ENCODE results near the gene PCDH9. TPM values are rescaled to one million over a fixed set of nuclear protein-coding genes. Genes with fewer than 3 reads are reported as not detected.

The PCDH9 gene
- total RNA-seq, 1 donor from 2014 or later: 10.4 TPM

- TF ChIP-seq CTCF (IDR thresholded peaks at IDR 0.05; ENCODE audit: insufficient read depth, low read depth, low read length) (no peak), EZH2 (IDR thresholded peaks at IDR 0.05; ENCODE audit: insufficient read depth, low read length) (no peak)
- FAIRE-seq: no peak
- H3K4me1 Mint-ChIP-seq (ENCODE audit: low read depth, unreplicated experiment): peaks cover 5% of the 10 kb centered on the region
These were observed 215.7 kb downstream of the PCDH9 start for GRCh38 chr13:67014399-67014798.

GRCh38 chr13:67013709-67014108 is 216.4 kb downstream of the PCDH9 start:
- Mint-ChIP-seq H3K27me3 (ENCODE audit: low read depth, unreplicated experiment) (no peaks in the 10 kb centered on the region), H3K9me3 (ENCODE audit: unreplicated experiment) (no peaks in the 10 kb centered on the region), H3K36me3 (ENCODE audit: low read depth, unreplicated experiment) (no peaks in the 10 kb centered on the region), H3K4me3 (ENCODE audit: unreplicated experiment) (no peak overlapping the region), H3K4me1 (ENCODE audit: low read depth, unreplicated experiment) (peaks cover 5% of the 10 kb centered on the region), H3K27ac (ENCODE audit: unreplicated experiment) (no peak overlapping the region)
- H4K20me1 ChIP-seq (ENCODE audit: insufficient read depth, low read length): no peaks in the 10 kb centered on the region
- TF ChIP-seq CTCF (IDR thresholded peaks at IDR 0.05; ENCODE audit: insufficient read depth, low read depth, low read length): no peak
- TF ChIP-seq EZH2 (IDR thresholded peaks at IDR 0.05; ENCODE audit: insufficient read depth, low read length): no peak
- no peak overlapping the region for H3K9ac ChIP-seq (ENCODE audit: low read length)
- H3K4me3 ChIP-seq (ENCODE audit: insufficient read depth, low read depth, low read length): no peak overlapping the region
- no peaks in the 10 kb centered on the region for H3K79me2 ChIP-seq (ENCODE audit: insufficient read depth, low read length)
- DNase-seq (ENCODE audit: low read depth) (no peak), FAIRE-seq (no peak)
- H2AFZ ChIP-seq (ENCODE audit: low read depth, low read length): no peak overlapping the region
- no peak overlapping the region for H3K4me2 ChIP-seq (ENCODE audit: low read length)
- H3K27me3 ChIP-seq (ENCODE audit: insufficient read depth, low read length): no peaks in the 10 kb centered on the region
- no peaks in the 10 kb centered on the region for H3K9me3 ChIP-seq (ENCODE audit: insufficient read depth, low read depth, low read length)
- no peaks in the 10 kb centered on the region for H3K36me3 ChIP-seq (ENCODE audit: insufficient read depth, low read length)
- no peak overlapping the region for H3K27ac ChIP-seq (ENCODE audit: low read depth, low read length)
- H3K4me1 ChIP-seq (ENCODE audit: insufficient read depth, low read length): no peaks in the 10 kb centered on the region

More at GRCh38 chr13:67014399-67014798, 215.7 kb downstream of the PCDH9 start:
- H3K4me1 ChIP-seq (ENCODE audit: insufficient read depth, low read length): no peaks in the 10 kb centered on the region
- Mint-ChIP-seq H3K9me3 (ENCODE audit: unreplicated experiment) (no peaks in the 10 kb centered on the region), H3K36me3 (ENCODE audit: low read depth, unreplicated experiment) (no peaks in the 10 kb centered on the region), H3K27ac (ENCODE audit: unreplicated experiment) (no peak overlapping the region), H3K27me3 (ENCODE audit: low read depth, unreplicated experiment) (no peaks in the 10 kb centered on the region), H3K4me3 (ENCODE audit: unreplicated experiment) (no peak overlapping the region)
- H3K27me3 ChIP-seq (ENCODE audit: insufficient read depth, low read length): no peaks in the 10 kb centered on the region
- no peaks in the 10 kb centered on the region for H3K9me3 ChIP-seq (ENCODE audit: insufficient read depth, low read depth, low read length)
- H3K4me3 ChIP-seq (ENCODE audit: insufficient read depth, low read depth, low read length): no peak overlapping the region
- DNase-seq (ENCODE audit: low read depth): no peak
- H3K27ac ChIP-seq (ENCODE audit: low read depth, low read length): no peak overlapping the region
- H3K79me2 ChIP-seq (ENCODE audit: insufficient read depth, low read length): no peaks in the 10 kb centered on the region
- no peaks in the 10 kb centered on the region for H4K20me1 ChIP-seq (ENCODE audit: insufficient read depth, low read length)
- H3K36me3 ChIP-seq (ENCODE audit: insufficient read depth, low read length): no peaks in the 10 kb centered on the region
- no peak overlapping the region for H3K4me2 ChIP-seq (ENCODE audit: low read length)
- no peak overlapping the region for H2AFZ ChIP-seq (ENCODE audit: low read depth, low read length)
- no peak overlapping the region for H3K9ac ChIP-seq (ENCODE audit: low read length)

GRCh38 chr13:67008075-67008668 is 222.0 kb downstream of the PCDH9 start:
- Mint-ChIP-seq H3K36me3 (ENCODE audit: low read depth, unreplicated experiment) (no peaks in the 10 kb centered on the region), H3K4me3 (ENCODE audit: unreplicated experiment) (no peak overlapping the region), H3K9me3 (ENCODE audit: unreplicated experiment) (no peaks in the 10 kb centered on the region), H3K4me1 (ENCODE audit: low read depth, unreplicated experiment) (peaks cover 5% of the 10 kb centered on the region), H3K27me3 (ENCODE audit: low read depth, unreplicated experiment) (no peaks in the 10 kb centered on the region), H3K27ac (ENCODE audit: unreplicated experiment) (no peak overlapping the region)
- TF ChIP-seq CTCF (IDR thresholded peaks at IDR 0.05; ENCODE audit: insufficient read depth, low read depth, low read length): no peak
- TF ChIP-seq EZH2 (IDR thresholded peaks at IDR 0.05; ENCODE audit: insufficient read depth, low read length): no peak
- no peak overlapping the region for H3K9ac ChIP-seq (ENCODE audit: low read length)
- H3K27ac ChIP-seq (ENCODE audit: low read depth, low read length): no peak overlapping the region
- DNase-seq (ENCODE audit: low read depth) (no peak), FAIRE-seq (no peak)
- no peaks in the 10 kb centered on the region for H3K9me3 ChIP-seq (ENCODE audit: insufficient read depth, low read depth, low read length)
- no peaks in the 10 kb centered on the region for H3K27me3 ChIP-seq (ENCODE audit: insufficient read depth, low read length)
- no peaks in the 10 kb centered on the region for H3K4me1 ChIP-seq (ENCODE audit: insufficient read depth, low read length)
- H2AFZ ChIP-seq (ENCODE audit: low read depth, low read length): no peak overlapping the region
- H3K4me2 ChIP-seq (ENCODE audit: low read length): no peak overlapping the region
- H4K20me1 ChIP-seq (ENCODE audit: insufficient read depth, low read length): no peaks in the 10 kb centered on the region
- H3K36me3 ChIP-seq (ENCODE audit: insufficient read depth, low read length): no peaks in the 10 kb centered on the region
- no peak overlapping the region for H3K4me3 ChIP-seq (ENCODE audit: insufficient read depth, low read depth, low read length)
- no peaks in the 10 kb centered on the region for H3K79me2 ChIP-seq (ENCODE audit: insufficient read depth, low read length)

All from astrocyte (in vitro differentiated cells and primary cell).